ENCODE results near the gene KRT85. TPM values are rescaled to one million over a fixed set of nuclear protein-coding genes. Genes with fewer than 3 reads are reported as not detected.

Gene KRT85
- total RNA-seq, 1 donor from 2014 or later: not detected

DNA sequence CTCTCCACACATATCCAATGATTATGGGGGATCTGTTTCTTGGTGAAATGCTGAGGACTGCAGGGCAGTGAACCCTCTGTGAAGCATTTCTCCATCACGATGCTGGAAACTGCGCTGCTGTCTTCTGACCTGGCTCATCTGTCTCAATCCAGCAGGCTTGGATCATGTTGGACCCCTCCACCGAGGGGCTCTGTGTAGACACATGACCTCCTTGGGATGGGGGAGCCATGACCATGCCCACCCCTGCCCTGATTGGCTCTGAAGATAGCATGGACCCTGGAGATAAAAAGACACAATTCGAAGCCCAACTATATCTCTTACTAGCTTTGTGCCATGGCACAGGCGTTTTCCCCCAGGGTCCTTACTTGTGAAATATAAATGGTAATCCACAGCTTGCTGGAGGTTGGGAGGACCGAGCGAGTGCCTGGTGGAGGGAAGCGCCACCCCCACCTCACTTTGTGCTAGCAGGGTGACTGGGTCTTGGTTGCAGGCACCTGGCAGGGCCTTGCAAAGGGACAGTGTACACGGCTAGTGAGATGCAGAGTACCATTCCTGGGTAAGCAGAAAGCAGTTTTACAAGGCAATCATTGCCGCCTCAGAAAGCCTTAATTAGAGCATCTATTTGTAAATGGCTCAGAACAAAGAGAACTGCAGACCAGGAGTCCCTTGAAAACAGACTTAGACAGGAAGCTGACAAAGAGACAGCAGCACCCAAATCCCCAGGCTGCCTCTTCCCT, 43.7 kb downstream of the KRT85 start:
- peaks cover 5% of the 10 kb centered on the region for H3K27me3 ChIP-seq (ENCODE audit: control insufficient read depth, insufficient read depth, low read length)
- DNase-seq (ENCODE audit: low read depth): no peak
- no peak overlapping the region for H3K4me3 ChIP-seq (ENCODE audit: low read depth, low read length)
- TF ChIP-seq, protein P1, sequence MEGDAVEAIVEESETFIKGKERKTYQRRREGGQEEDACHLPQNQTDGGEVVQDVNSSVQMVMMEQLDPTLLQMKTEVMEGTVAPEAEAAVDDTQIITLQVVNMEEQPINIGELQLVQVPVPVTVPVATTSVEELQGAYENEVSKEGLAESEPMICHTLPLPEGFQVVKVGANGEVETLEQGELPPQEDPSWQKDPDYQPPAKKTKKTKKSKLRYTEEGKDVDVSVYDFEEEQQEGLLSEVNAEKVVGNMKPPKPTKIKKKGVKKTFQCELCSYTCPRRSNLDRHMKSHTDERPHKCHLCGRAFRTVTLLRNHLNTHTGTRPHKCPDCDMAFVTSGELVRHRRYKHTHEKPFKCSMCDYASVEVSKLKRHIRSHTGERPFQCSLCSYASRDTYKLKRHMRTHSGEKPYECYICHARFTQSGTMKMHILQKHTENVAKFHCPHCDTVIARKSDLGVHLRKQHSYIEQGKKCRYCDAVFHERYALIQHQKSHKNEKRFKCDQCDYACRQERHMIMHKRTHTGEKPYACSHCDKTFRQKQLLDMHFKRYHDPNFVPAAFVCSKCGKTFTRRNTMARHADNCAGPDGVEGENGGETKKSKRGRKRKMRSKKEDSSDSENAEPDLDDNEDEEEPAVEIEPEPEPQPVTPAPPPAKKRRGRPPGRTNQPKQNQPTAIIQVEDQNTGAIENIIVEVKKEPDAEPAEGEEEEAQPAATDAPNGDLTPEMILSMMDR (IDR thresholded peaks at IDR 0.05; ENCODE audit: insufficient read depth, low read length, severe bottlenecking): no peak
- no peaks in the 10 kb centered on the region for H3K36me3 ChIP-seq (ENCODE audit: control insufficient read depth, insufficient read depth, low read length)
- no peak for FAIRE-seq

DNA sequence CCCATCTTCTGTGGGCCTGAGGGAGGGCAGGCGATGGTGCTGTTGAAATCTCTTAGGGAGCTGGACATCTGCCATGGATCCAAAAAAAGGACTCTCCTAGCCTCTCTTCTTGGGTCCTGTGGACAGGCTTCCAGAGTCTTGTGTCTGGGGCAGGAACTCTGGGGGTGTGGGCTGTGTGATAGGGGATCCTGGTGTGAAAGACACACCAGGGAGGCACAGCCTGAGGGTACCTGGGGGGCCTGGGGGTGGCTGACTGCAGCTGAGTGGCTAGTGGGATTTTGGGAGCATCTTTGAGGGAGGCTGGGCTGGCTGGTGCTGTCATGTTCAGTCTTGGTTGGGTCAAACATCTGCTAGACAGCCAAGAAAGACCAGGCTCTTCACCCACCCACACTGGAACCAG, 44.3 kb downstream of the KRT85 start:
- no peak overlapping the region for H3K4me3 ChIP-seq (ENCODE audit: low read depth, low read length)
- FAIRE-seq (no peak), DNase-seq (ENCODE audit: low read depth) (no peak)
- peaks cover 5% of the 10 kb centered on the region for H3K27me3 ChIP-seq (ENCODE audit: control insufficient read depth, insufficient read depth, low read length)
- TF ChIP-seq, protein P1 (IDR thresholded peaks at IDR 0.05; ENCODE audit: insufficient read depth, low read length, severe bottlenecking): no peak
- H3K36me3 ChIP-seq (ENCODE audit: control insufficient read depth, insufficient read depth, low read length): no peaks in the 10 kb centered on the region

DNA sequence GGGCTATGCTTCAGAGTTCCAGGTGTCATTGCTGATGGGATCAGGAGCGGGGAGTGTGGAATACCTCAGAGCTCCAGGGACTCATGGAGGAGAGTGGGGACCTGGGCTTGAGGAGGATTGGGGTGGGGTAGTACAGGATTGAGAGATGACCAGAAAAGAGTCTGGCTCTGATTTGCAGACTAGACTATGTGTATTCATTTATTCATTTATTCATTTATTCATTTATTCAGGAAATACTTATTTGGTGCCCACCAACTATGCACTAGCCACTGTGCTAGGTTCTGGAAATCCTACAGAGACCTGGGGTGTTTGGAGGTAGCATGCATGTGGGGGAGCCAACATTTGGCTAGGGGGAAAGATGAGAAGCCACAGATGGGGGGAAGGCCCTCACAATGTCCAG, 45.2 kb downstream of the KRT85 start:
- Histone ChIP-seq H3K4me3 (ENCODE audit: low read depth, low read length) (no peak overlapping the region), H3K27me3 (ENCODE audit: control insufficient read depth, insufficient read depth, low read length) (peaks cover 5% of the 10 kb centered on the region), H3K36me3 (ENCODE audit: control insufficient read depth, insufficient read depth, low read length) (no peaks in the 10 kb centered on the region)
- TF ChIP-seq, protein P1 (IDR thresholded peaks at IDR 0.05; ENCODE audit: insufficient read depth, low read length, severe bottlenecking): no peak
- FAIRE-seq (no peak), DNase-seq (ENCODE audit: low read depth) (no peak)

DNA sequence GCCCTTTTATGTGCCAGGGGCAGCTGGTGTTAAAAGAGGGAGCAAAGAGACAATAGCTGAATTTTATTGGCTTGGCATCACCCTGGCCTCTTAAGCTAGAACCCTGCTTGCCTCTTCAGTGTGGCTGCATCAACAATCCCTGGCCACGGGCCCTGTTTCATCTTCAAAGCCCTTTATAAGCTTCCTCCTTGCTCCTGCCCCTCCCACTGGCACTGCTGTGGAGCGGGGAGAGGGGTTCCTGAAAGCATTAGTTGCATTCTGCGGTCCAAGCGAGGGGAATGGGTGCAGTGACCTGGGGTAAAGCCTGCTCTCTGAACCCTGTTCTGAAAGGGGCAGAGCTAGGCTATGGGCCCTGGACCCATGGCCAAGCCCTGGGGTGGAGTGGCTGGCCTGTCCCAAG, 45.9 kb downstream of the KRT85 start:
- Histone ChIP-seq H3K27me3 (ENCODE audit: control insufficient read depth, insufficient read depth, low read length) (peaks cover 5% of the 10 kb centered on the region), H3K4me3 (ENCODE audit: low read depth, low read length) (no peak overlapping the region), H3K36me3 (ENCODE audit: control insufficient read depth, insufficient read depth, low read length) (no peaks in the 10 kb centered on the region)
- FAIRE-seq (no peak), DNase-seq (ENCODE audit: low read depth) (no peak)
- TF ChIP-seq, protein P1 (IDR thresholded peaks at IDR 0.05; ENCODE audit: insufficient read depth, low read length, severe bottlenecking): no peak

DNA sequence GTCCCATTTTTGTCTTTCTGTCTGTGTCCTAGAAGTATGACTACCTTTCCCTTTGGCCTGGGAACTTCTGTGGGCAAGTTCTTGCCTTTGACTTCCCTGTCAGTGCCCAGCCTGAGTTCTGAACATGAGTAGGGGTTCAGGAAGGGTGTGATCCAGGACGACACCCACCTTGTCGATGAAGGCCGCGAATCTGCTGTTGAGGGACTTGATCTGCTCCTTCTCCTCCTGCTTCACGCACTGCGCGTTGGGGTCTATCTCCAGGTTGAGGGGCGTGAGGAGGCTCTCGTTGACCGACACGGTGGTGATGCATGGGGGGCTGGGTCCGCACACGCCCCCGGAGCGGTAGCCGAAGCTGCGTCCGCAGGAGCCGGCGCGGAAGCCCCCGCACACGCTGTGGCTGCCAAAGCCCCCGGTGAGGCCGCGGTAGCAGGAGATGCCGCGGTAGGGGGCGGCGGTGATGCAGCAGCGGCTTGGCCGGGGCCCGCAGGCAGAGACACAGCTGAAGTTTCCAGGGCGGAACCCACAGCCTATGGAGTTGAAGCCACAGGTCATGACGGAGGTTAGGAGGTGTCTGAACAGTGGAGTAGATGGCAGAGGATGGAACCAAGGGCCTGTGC, 46.4 kb downstream of the KRT85 start, which contains the start of gene KRT83:
Gene KRT83 (minus strand): TSS at position 615 of the 617 bp plus-strand sequence. CDS start 63 bp downstream, at position 552.
- no peak for DNase-seq (ENCODE audit: low read depth)
- Histone ChIP-seq H3K27me3 (ENCODE audit: control insufficient read depth, insufficient read depth, low read length) (peaks cover 5% of the 10 kb centered on the region), H3K36me3 (ENCODE audit: control insufficient read depth, insufficient read depth, low read length) (no peaks in the 10 kb centered on the region), H3K4me3 (ENCODE audit: low read depth, low read length) (no peak within 1 kb of the TSS)
- no peak for FAIRE-seq
- TF ChIP-seq, protein P1 (IDR thresholded peaks at IDR 0.05; ENCODE audit: insufficient read depth, low read length, severe bottlenecking): no peak

All from bronchial epithelial cell (primary cell).